Stimulated activated CD4-positive, alpha-beta T cell treated with anti-CD3 and anti-CD28 coated beads, Interleukin-1b, Interleukin-23, amount 100 ng/mL, for 24 hours (primary cell): ENCODE results near the gene ARHGAP28.

Experiments
- DNase-seq, 4 experiments: peaks; one replicate each; pipeline ENCODE4 v3.0.0-alpha.2; 2020; ENCODE audit warnings: low read depth in 4 of 4, low spot score in 1 of 4

The ARHGAP28 gene

GRCh38 chr18:6866552-6867085, 137.1 kb downstream of the ARHGAP28 start:
- no peak for DNase-seq

- DNase-seq = no peak
Measured at GRCh38 chr18:6868033-6868432, 138.5 kb downstream of the ARHGAP28 start.

- no peak for DNase-seq
Measured at GRCh38 chr18:6871566-6871965, 142.1 kb downstream of the ARHGAP28 start.

GRCh38 chr18:6873040-6873751, 143.7 kb downstream of the ARHGAP28 start:
- DNase-seq = no peak

GRCh38 chr18:6874315-6874714, 144.8 kb downstream of the ARHGAP28 start:
- no peak for DNase-seq

GRCh38 chr18:6875749-6876148, 146.2 kb downstream of the ARHGAP28 start:
- no peak for DNase-seq

GRCh38 chr18:6876641-6877041, 147.1 kb downstream of the ARHGAP28 start:
- no peak for DNase-seq

- DNase-seq = no peak
Measured at GRCh38 chr18:6877288-6877687, 147.8 kb downstream of the ARHGAP28 start.

GRCh38 chr18:6878556-6879297, 149.2 kb downstream of the ARHGAP28 start:
- DNase-seq = no peak

- DNase-seq = no peak
Measured at GRCh38 chr18:6879508-6880195, 150.1 kb downstream of the ARHGAP28 start.

GRCh38 chr18:6881034-6881820, 151.7 kb downstream of the ARHGAP28 start:
- DNase-seq = no peak

GRCh38 chr18:6882401-6882800, 152.9 kb downstream of the ARHGAP28 start:
- DNase-seq = no peak

GRCh38 chr18:6885006-6885481, 155.5 kb downstream of the ARHGAP28 start:
- DNase-seq = no peak

GRCh38 chr18:6885992-6886796, 156.7 kb downstream of the ARHGAP28 start:
- DNase-seq = no peak

GRCh38 chr18:6886797-6887330, 157.3 kb downstream of the ARHGAP28 start:
- no peak for DNase-seq

- DNase-seq = no peak
Measured at GRCh38 chr18:6891788-6892187, 162.3 kb downstream of the ARHGAP28 start.

GRCh38 chr18:6901286-6901926, 171.9 kb downstream of the ARHGAP28 start:
- DNase-seq = no peak

GRCh38 chr18:6917072-6917471, 187.6 kb downstream of the ARHGAP28 start:
- DNase-seq = no peak
